Ascending aorta (tissue), 2 donors: ENCODE data around the gene ZNF74. TPM values are rescaled to one million over a fixed set of nuclear protein-coding genes. Genes with fewer than 3 reads are reported as not detected.
A peak's percentile ranks its signal among the peaks of the same experiment; 100 is the strongest.

ENCODE experiments used
- DNase-seq, 2 donors: peaks; one replicate each; pipeline ENCODE4 v3.0.0-alpha.2; 2019; ENCODE audit warnings: low spot score in 2 of 2
- H3K27ac ChIP-seq, 2 donors: fragments of 200-600 bp; sonication (generic); one replicate each; pipeline ENCODE4 v1.5.1; 2016 to 2017; ENCODE audit warnings: mild to moderate bottlenecking in 1 of 2
- H3K27me3 ChIP-seq: fragments of 200-600 bp; sonication (generic); one replicate; pipeline ENCODE4 v1.5.1; 2017
- H3K36me3 ChIP-seq, 2 donors: fragments of 200-600 bp; sonication (generic); one replicate each; pipeline ENCODE4 v1.5.1; 2016
- H3K4me1 ChIP-seq, 2 donors: fragments of 200-600 bp; sonication (generic); one replicate each; pipeline ENCODE4 v1.5.1; 2016 to 2017; ENCODE audit warnings: mild to moderate bottlenecking in 1 of 2
- H3K4me3 ChIP-seq, 2 donors: fragments of 200-600 bp; sonication (generic); one replicate each; pipeline ENCODE4 v1.5.1; 2016 to 2017; ENCODE audit warnings: mild to moderate bottlenecking in 1 of 2
- H3K9me3 ChIP-seq, 2 donors: fragments of 200-600 bp; sonication (generic); one replicate each; pipeline ENCODE4 v1.5.1; 2016
- CTCF ChIP-seq, 3 experiments: fragments of 200-600 bp in 2 of 3; fragments of 450-650 bp in 1 of 3; sonication (generic) in 2 of 3; IDR thresholded peaks; one replicate each; pipeline ENCODE4 v1.5.1; 2016 to 2019; ENCODE audit warnings: antibody characterized with exemption in 3 of 3, mild to moderate bottlenecking in 1 of 3, moderate library complexity in 1 of 3
- intact Hi-C: fragments of 100-400 bp; cut with DNase I; formaldehyde crosslinking; loops from one replicate; pipeline ENCODE4 v1.15.1; 2023
- total RNA-seq: library from RNA; depleted of rRNA; stranded (reverse); fragments of >200 nt; gene quantifications from one replicate; pipeline ENCODE4 v1.1.0, GENCODE V29; 2016

Gene ZNF74
- total RNA-seq, 1 donor from 2014 or later = 28.9 TPM

- peak in 1 of 2 donors; percentile 60 for DNase-seq
- peaks cover 39 to 53% of the 10 kb centered on the region in 2 donors for H3K36me3 ChIP-seq
- peaks cover 5 to 21% of the 10 kb centered on the region in 2 donors for H3K4me1 ChIP-seq
- peak overlapping the region in 1 of 2 donors; percentile 20 for H3K4me3 ChIP-seq
- H3K27ac ChIP-seq = no peak overlapping the region
- TF ChIP-seq CTCF (IDR thresholded peaks at IDR 0.05) = no peak
- no peaks in the 10 kb centered on the region for H3K27me3 ChIP-seq
- intact Hi-C loops = no loop called here
- no peaks in the 10 kb centered on the region for H3K9me3 ChIP-seq
These were observed 31.1 kb downstream of the ZNF74 start for GRCh38 chr22:20424932-20425565.

- TF ChIP-seq CTCF (IDR thresholded peaks at IDR 0.05) = no peak
- Histone ChIP-seq H3K9me3 (no peaks in the 10 kb centered on the region), H3K36me3 (peaks cover 39 to 59% of the 10 kb centered on the region in 2 donors), H3K4me3 (peak overlapping the region in 1 of 2 donors; percentile 20), H3K4me1 (peaks cover 5 to 21% of the 10 kb centered on the region in 2 donors), H3K27ac (no peak overlapping the region), H3K27me3 (no peaks in the 10 kb centered on the region)
- no peak for DNase-seq
- intact Hi-C loops = no loop called here
These were observed 31.8 kb downstream of the ZNF74 start for GRCh38 chr22:20425566-20426258.

- no peak overlapping the region for H3K27ac ChIP-seq
- DNase-seq = no peak
- no peaks in the 10 kb centered on the region for H3K9me3 ChIP-seq
- intact Hi-C loops = no loop called here
- peaks cover 39 to 59% of the 10 kb centered on the region in 2 donors for H3K36me3 ChIP-seq
- peaks cover 8 to 26% of the 10 kb centered on the region in 2 donors for H3K4me1 ChIP-seq
- H3K27me3 ChIP-seq = no peaks in the 10 kb centered on the region
- no peak overlapping the region for H3K4me3 ChIP-seq
- no peak for TF ChIP-seq CTCF (IDR thresholded peaks at IDR 0.05)
These were observed 32.3 kb downstream of the ZNF74 start for GRCh38 chr22:20426259-20426615.

- H3K4me3 ChIP-seq = no peak overlapping the region
- no peak overlapping the region for H3K27ac ChIP-seq
- intact Hi-C loops = no loop called here
- no peak for TF ChIP-seq CTCF (IDR thresholded peaks at IDR 0.05)
- no peak for DNase-seq
- peaks cover 8 to 32% of the 10 kb centered on the region in 2 donors for H3K4me1 ChIP-seq
- H3K9me3 ChIP-seq = no peaks in the 10 kb centered on the region
- H3K27me3 ChIP-seq = no peaks in the 10 kb centered on the region
- H3K36me3 ChIP-seq = peaks cover 39 to 59% of the 10 kb centered on the region in 2 donors
These were observed 33.4 kb downstream of the ZNF74 start for GRCh38 chr22:20427104-20427944.

GRCh38 chr22:20427945-20428417 is 34.0 kb downstream of the ZNF74 start:
- intact Hi-C loops = no loop called here
- peaks cover 8 to 28% of the 10 kb centered on the region in 2 donors for H3K4me1 ChIP-seq
- H3K4me3 ChIP-seq = no peak overlapping the region
- peaks cover 39 to 59% of the 10 kb centered on the region in 2 donors for H3K36me3 ChIP-seq
- DNase-seq = no peak
- no peaks in the 10 kb centered on the region for H3K9me3 ChIP-seq
- no peak overlapping the region for H3K27ac ChIP-seq
- TF ChIP-seq CTCF (IDR thresholded peaks at IDR 0.05) = no peak
- H3K27me3 ChIP-seq = no peaks in the 10 kb centered on the region
